PC-3 (cell line): ENCODE measurements around the gene KCNQ1. TPM values are rescaled to one million over a fixed set of nuclear protein-coding genes. Genes with fewer than 3 reads are reported as not detected.

Source experiments
- ATAC-seq: fragments of 200-7000 bp; cut with Tn5 transposase; 2 replicates; pipeline ENCODE4 v1.9.1; 2020; ENCODE audit warnings: mild to moderate bottlenecking, moderate library complexity
- BruUV-seq: library from RNA; stranded (reverse); fragments of 400-500 nt; replicated peaks from 2 replicates; lab custom pipeline; 2021; lab: Mats Ljungman, UMichigan
- CTCF ChIA-PET: fragments of 300-600 bp; sonication (Branson Sonifier 250); formaldehyde crosslinking; loops from one replicate; lab custom pipeline; 2022; ENCODE audit warnings: antibody characterized with exemption; lab: Charles Lee
- POLR2A ChIA-PET: fragments of 300-600 bp; sonication (Branson Sonifier 250); formaldehyde crosslinking; loops from one replicate; lab custom pipeline; 2022; ENCODE audit warnings: antibody characterized with exemption; ENCODE audit not compliant: unreplicated experiment; lab: Charles Lee
- DNase-seq: peaks from one replicate; pipeline ENCODE4 v3.0.0-alpha.2; 2015
- H2AFZ ChIP-seq: fragments of 300-600 bp; sonication (generic); 2 replicates; pipeline ENCODE4 v1.6.0; 2016; ENCODE audit warnings: antibody characterized with exemption, low read length
- H3F3A ChIP-seq: fragments of 300-600 bp; sonication (generic); one replicate; pipeline ENCODE4 v1.6.0; 2017; ENCODE audit warnings: antibody characterized with exemption, low read length, control low read depth, mild to moderate bottlenecking; ENCODE audit not compliant: unreplicated experiment
- H3K27ac ChIP-seq: fragments of 300-600 bp; sonication (generic); 2 replicates; pipeline ENCODE4 v1.5.1; 2016; ENCODE audit warnings: mild to moderate bottlenecking, low read length
- H3K27me3 ChIP-seq: fragments of 300-600 bp; sonication (generic); 2 replicates; pipeline ENCODE4 v1.6.1; 2016; ENCODE audit warnings: low read length, mixed read lengths
- H3K36me3 ChIP-seq: fragments of 300-600 bp; sonication (generic); 2 replicates; pipeline ENCODE4 v1.6.1; 2016; ENCODE audit warnings: low read depth, mixed run types, low read length, mixed read lengths
- H3K4me1 ChIP-seq: fragments of 300-600 bp; sonication (generic); 2 replicates; pipeline ENCODE4 v1.5.1; 2016; ENCODE audit warnings: low read length; ENCODE audit not compliant: insufficient read depth
- H3K4me2 ChIP-seq: fragments of 300-600 bp; sonication (generic); 2 replicates; pipeline ENCODE4 v1.6.0; 2016; ENCODE audit warnings: low read length
- H3K4me3 ChIP-seq: fragments of 300-600 bp; sonication (generic); 2 replicates; pipeline ENCODE4 v1.5.1; 2016; ENCODE audit warnings: mild to moderate bottlenecking, low read length, mixed read lengths
- H3K79me2 ChIP-seq: fragments of 300-600 bp; sonication (generic); 2 replicates; pipeline ENCODE4 v1.6.1; 2017; ENCODE audit warnings: low read length, mixed read lengths
- H3K9ac ChIP-seq: fragments of 300-600 bp; sonication (generic); 2 replicates; pipeline ENCODE4 v1.6.0; 2016; ENCODE audit warnings: mild to moderate bottlenecking, low read length
- H3K9me2 ChIP-seq: fragments of 300-600 bp; sonication (generic); replicated peaks from 2 replicates; pipeline ENCODE4 v1.6.1; 2016; ENCODE audit warnings: mixed run types, low read length, mixed read lengths
- H3K9me3 ChIP-seq: fragments of 300-600 bp; sonication (generic); 2 replicates; pipeline ENCODE4 v1.6.1; 2016; ENCODE audit warnings: low read length, mixed read lengths
- H4K20me1 ChIP-seq: fragments of 300-600 bp; sonication (generic); 2 replicates; pipeline ENCODE4 v1.6.1; 2016; ENCODE audit warnings: low read length, mixed read lengths
- CTCF ChIP-seq: fragments of 300-600 bp; sonication (generic); conservative IDR thresholded peaks from 2 replicates; pipeline ENCODE4 v1.5.1; 2017; ENCODE audit warnings: antibody characterized with exemption, low read depth, mild to moderate bottlenecking, low read length
- EZH2 ChIP-seq: fragments of 300-600 bp; sonication (generic); IDR thresholded peaks from one replicate; pipeline ENCODE4 v1.6.1; 2017; ENCODE audit warnings: antibody characterized with exemption, mild to moderate bottlenecking, low read length; ENCODE audit not compliant: unreplicated experiment
- EZH2phosphoT487 ChIP-seq: fragments of 300-600 bp; sonication (generic); IDR thresholded peaks from 2 replicates; pipeline ENCODE4 v1.6.1; 2018; ENCODE audit warnings: mild to moderate bottlenecking, antibody characterized with exemption, low read length, borderline replicate concordance
- intact Hi-C: fragments of 100-400 bp; cut with micrococcal nuclease; formaldehyde crosslinking; loops from 2 replicates; pipeline ENCODE4 v1.9.0; 2023
- total RNA-seq: library from RNA; depleted of rRNA; stranded (reverse); fragments of >200 nt; gene quantifications from 2 replicates; pipeline ENCODE4 v1.2.3, GENCODE V29; 2014

Gene KCNQ1
- total RNA-seq, 1 experiment from 2014 or later: 0.40 TPM

- H4K20me1 ChIP-seq: no peaks in the 10 kb centered on the region
- POLR2A ChIA-PET: no interaction called here
- peak; percentile 86 for DNase-seq
- peak; percentile 77 for ATAC-seq
- CTCF ChIA-PET: interaction anchor here (0.6 to 3.0 kb wide), 5 partner anchors 150 to 396 kb away, joined by 4 to 40 read pairs (median 9); no protein-coding TSS in a partner anchor
- H3F3A ChIP-seq: no peaks in the 10 kb centered on the region
- peak overlapping the region; percentile 81 for H3K9ac ChIP-seq
- H3K4me1 ChIP-seq: peaks cover 20% of the 10 kb centered on the region
- peak overlapping the region; percentile 92 for H3K4me2 ChIP-seq
- no peak for TF ChIP-seq EZH2phosphoT487
- no peak for TF ChIP-seq CTCF
- TF ChIP-seq EZH2: no peak
- H3K36me3 ChIP-seq: no peaks in the 10 kb centered on the region; the same call in 1 of the 2 replicates
- H3K9me3 ChIP-seq: no peaks in the 10 kb centered on the region
- TSS peak; percentile 20 for BruUV-seq
- no peaks in the 10 kb centered on the region for H3K27me3 ChIP-seq
- H3K27ac ChIP-seq: peak overlapping the region; percentile 92
- no peaks in the 10 kb centered on the region for H3K9me2 ChIP-seq
- intact Hi-C loops: loop anchor here (5.0 kb wide), 1 partner anchor 163 kb away; the partner anchor contains the start of gene KCNQ1OT1
- no peaks in the 10 kb centered on the region for H3K79me2 ChIP-seq
- H2AFZ ChIP-seq: peak overlapping the region; percentile 84
- peak overlapping the region; percentile 66 for H3K4me3 ChIP-seq
Observed at GRCh38 chr11:2534134-2534956, 89.5 kb downstream of the KCNQ1 start.

- Histone ChIP-seq H3K79me2 (no peaks in the 10 kb centered on the region), H4K20me1 (no peaks in the 10 kb centered on the region), H3K4me2 (no peak overlapping the region; the same call in 1 of the 2 replicates), H3K27ac (0 out of 2 replicates have a peak overlapping the region, but pooled peaks have one; percentile 92), H2AFZ (no peak overlapping the region), H3K9ac (no peak overlapping the region), H3K9me2 (no peaks in the 10 kb centered on the region), H3K36me3 (no peaks in the 10 kb centered on the region; the same call in 1 of the 2 replicates), H3K4me3 (no peak overlapping the region), H3F3A (no peaks in the 10 kb centered on the region), H3K9me3 (no peaks in the 10 kb centered on the region), H3K4me1 (peaks cover 20% of the 10 kb centered on the region), H3K27me3 (no peaks in the 10 kb centered on the region)
- ChIA-PET CTCF (interaction anchor here (2.3 to 3.0 kb wide), 3 partner anchors 350 to 357 kb away, joined by 9 to 40 read pairs (median 24); no protein-coding TSS in a partner anchor), POLR2A (no interaction called here)
- TF ChIP-seq EZH2 (no peak), CTCF (no peak), EZH2phosphoT487 (no peak)
- no TSS peak for BruUV-seq
- DNase-seq: no peak
- intact Hi-C loops: loop anchor here (5.0 kb wide), 1 partner anchor 162 kb away; the partner anchor contains the start of gene KCNQ1OT1
- no peak for ATAC-seq
Observed at GRCh38 chr11:2534957-2535672, 90.3 kb downstream of the KCNQ1 start.
